HepG2 (cell line): ENCODE measurements around the gene WDR73. TPM values are rescaled to one million over a fixed set of nuclear protein-coding genes. Genes with fewer than 3 reads are reported as not detected.

ENCODE experiments used
- ATAC-seq: fragments of 200-7000 bp; cut with Tn5 transposase; 3 replicates; pipeline ENCODE4 v1.9.1; 2020; ENCODE audit warnings: mild to moderate bottlenecking, moderate library complexity
- BruUV-seq: library from RNA; stranded (reverse); fragments of 400-500 nt; replicated peaks from 2 replicates; lab custom pipeline; 2021; lab: Mats Ljungman, UMichigan
- CTCF ChIA-PET: fragments of 300-600 bp; formaldehyde crosslinking; extraction: SDS; loops from one replicate; lab custom pipeline; 2021; ENCODE audit warnings: low total read pairs, inconsistent platforms, low intra/inter-chr PET ratio; lab: Yijun Ruan, JAX
- POLR2A ChIA-PET: fragments of 350-600 bp; sonication (Branson Sonifier 250); formaldehyde crosslinking; loops from one replicate; lab custom pipeline; 2020; ENCODE audit warnings: antibody characterized with exemption, inconsistent platforms; lab: Yijun Ruan, JAX
- DNase-seq: peaks from one replicate; pipeline ENCODE4 v3.0.0-alpha.2; 2015; ENCODE audit warnings: low spot score
- FAIRE-seq: peaks from 3 replicates; lab custom pipeline; 2011; peaks lifted over from hg19 to GRCh38; lab: Jason Lieb, UNC
- H2AFZ ChIP-seq: one replicate; pipeline ENCODE4 v1.6.1; 2011; ENCODE audit warnings: low read length, inconsistent platforms
- H3K27ac ChIP-seq: fragments of 300-600 bp; 3 replicates; pipeline ENCODE4 v1.8.0; 2011; ENCODE audit warnings: mixed run types, mild to moderate bottlenecking, mixed read lengths, low read length, inconsistent platforms; ENCODE audit not compliant: insufficient read depth; ENCODE audit errors: extremely low read length
- H3K27me3 ChIP-seq, 2 experiments: fragments of 200-600 bp in 1 of 2; 2 replicates in 1 of 2; 3 replicates in 1 of 2; pipeline versions ENCODE4 v1.6.0 to v1.8.0; 2011; ENCODE audit warnings: low read length in 2 of 2, mild to moderate bottlenecking in 2 of 2, moderate library complexity in 2 of 2, inconsistent platforms in 1 of 2; ENCODE audit not compliant: insufficient read depth in 2 of 2, control insufficient read depth in 1 of 2
- H3K36me3 ChIP-seq, 2 experiments: fragments of 200-600 bp in 1 of 2; replicated peaks in 1 of 2; 2 replicates in 1 of 2; 3 replicates in 1 of 2; pipeline versions ENCODE4 v1.5.1 to v1.8.0; 2011; ENCODE audit warnings: low read length in 2 of 2, inconsistent platforms in 1 of 2; ENCODE audit not compliant: insufficient read depth in 2 of 2, control insufficient read depth in 1 of 2
- H3K4me1 ChIP-seq: 2 replicates; pipeline ENCODE4 v1.5.1; 2012; ENCODE audit warnings: low read length, inconsistent platforms; ENCODE audit not compliant: insufficient read depth
- H3K4me2 ChIP-seq: 2 replicates; pipeline ENCODE4 v1.6.0; 2011; ENCODE audit warnings: low read depth, low read length, inconsistent platforms
- H3K4me3 ChIP-seq, 3 experiments: fragments of 200-600 bp in 1 of 3; sonication (generic), shearing (Covaris generic) in 1 of 3; replicated peaks in 1 of 3; 2 replicates each; pipeline ENCODE4 v1.5.1; 2011 to 2016; ENCODE audit warnings: low read length in 3 of 3, inconsistent platforms in 2 of 3, low read depth in 2 of 3, mild to moderate bottlenecking in 2 of 3, control low read depth in 1 of 3, mixed read lengths in 1 of 3; ENCODE audit not compliant: insufficient read depth in 1 of 3
- H3K79me2 ChIP-seq: one replicate; pipeline ENCODE4 v1.6.1; 2011; ENCODE audit warnings: low read length, inconsistent platforms; ENCODE audit not compliant: insufficient read depth
- H3K9ac ChIP-seq: 2 replicates; pipeline ENCODE4 v1.6.0; 2011; ENCODE audit warnings: mild to moderate bottlenecking, low read depth, low read length, inconsistent platforms; ENCODE audit not compliant: insufficient read depth
- H3K9me3 ChIP-seq: 2 replicates; pipeline ENCODE4 v1.5.1; 2012; ENCODE audit warnings: mild to moderate bottlenecking, low read length
- H4K20me1 ChIP-seq: 2 replicates; pipeline ENCODE4 v1.6.0; 2011; ENCODE audit warnings: inconsistent platforms, mild to moderate bottlenecking, low read length, moderate library complexity; ENCODE audit not compliant: insufficient read depth
- ATF1 ChIP-seq: IDR thresholded peaks from 2 replicates; pipeline ENCODE4 v1.6.1; 2016; ENCODE audit warnings: mild to moderate bottlenecking, control low read depth
- MED13 ChIP-seq: sonication (generic); formaldehyde crosslinking; IDR thresholded peaks from 2 replicates; pipeline ENCODE4 v1.5.0; 2020; ENCODE audit warnings: missing genetic modification reagents
- ZC3H13 ChIP-seq: sonication (generic); formaldehyde crosslinking; IDR thresholded peaks from 2 replicates; pipeline ENCODE4 v1.8.1; 2023; ENCODE audit warnings: mild to moderate bottlenecking, missing genetic modification reagents, moderate library complexity
- ZNF121 ChIP-seq: sonication (generic); formaldehyde crosslinking; IDR thresholded peaks from 2 replicates; pipeline ENCODE4 v1.5.0; 2020; ENCODE audit warnings: mild to moderate bottlenecking, missing genetic modification reagents
- ZNF30 ChIP-seq: sonication (generic); formaldehyde crosslinking; IDR thresholded peaks from 2 replicates; pipeline ENCODE4 v1.5.0; 2020; ENCODE audit warnings: mild to moderate bottlenecking, missing genetic modification reagents
- ZNF580 ChIP-seq: IDR thresholded peaks from 2 replicates; pipeline ENCODE4 v1.6.1; 2016; ENCODE audit warnings: low read depth, borderline replicate concordance
- WGBS: methylation state at CpG from one replicate; pipeline ENCODE4 v1.1.6; 2017; ENCODE audit warnings: low lambda C conversion rate; 5-methylcytosine and 5-hydroxymethylcytosine counted together
- in situ Hi-C: cut with HindIII; loops from 2 replicates; pipeline ENCODE4 v1.10.0; 2017; ENCODE audit warnings: low pct_unique_long_range_greater_than_20kb; ENCODE audit not compliant: extremely low pct_ligation_motif_present
- intact Hi-C: fragments of 100-400 bp; cut with micrococcal nuclease; formaldehyde crosslinking; loops from one replicate; pipeline ENCODE4 v1.10.0; 2022; ENCODE audit not compliant: unreplicated experiment
- polyA plus RNA-seq, 8 experiments: library from polyadenylated mRNA; depleted of rRNA in 3 of 8; stranded (reverse) in 7 of 8; unstranded in 1 of 8; fragments of >200 nt; fragmentation: Illumina TruSeq in 4 of 8; extraction: Trizol in 4 of 8; gene quantifications; 2 replicates each; pipeline versions ENCODE4 v1.2.1 to v1.2.3, GENCODE V29; 2011 to 2016; ENCODE audit warnings: low read depth in 4 of 8, missing spikeins in 1 of 8, mixed read lengths in 1 of 8; ENCODE audit not compliant: insufficient read depth in 1 of 8
- total RNA-seq, 5 experiments: library from RNA; depleted of rRNA; stranded (reverse); fragments of >200 nt; fragmentation: Illumina TruSeq; extraction: Trizol; gene quantifications; 2 replicates each; pipeline ENCODE4 v1.2.3, GENCODE V29; 2016; ENCODE audit warnings: low read depth in 1 of 5
- TF ChIP-seq, protein P1 (sequence below): sonication (generic); formaldehyde crosslinking; IDR thresholded peaks from 2 replicates; pipeline ENCODE4 v1.5.0; 2020; ENCODE audit warnings: missing genetic modification reagents
- TF ChIP-seq, protein P2 (sequence below): IDR thresholded peaks from 2 replicates; pipeline ENCODE4 v1.6.1; 2012; ENCODE audit warnings: low read depth, low read length, improper control_type of control experiment

The WDR73 gene
- total and polyA plus RNA-seq, 2 of the 13 experiments (the other 11 are each of a cell fraction or from before 2014, with no cell fraction given): 20.0 to 35.5 TPM

DNA sequence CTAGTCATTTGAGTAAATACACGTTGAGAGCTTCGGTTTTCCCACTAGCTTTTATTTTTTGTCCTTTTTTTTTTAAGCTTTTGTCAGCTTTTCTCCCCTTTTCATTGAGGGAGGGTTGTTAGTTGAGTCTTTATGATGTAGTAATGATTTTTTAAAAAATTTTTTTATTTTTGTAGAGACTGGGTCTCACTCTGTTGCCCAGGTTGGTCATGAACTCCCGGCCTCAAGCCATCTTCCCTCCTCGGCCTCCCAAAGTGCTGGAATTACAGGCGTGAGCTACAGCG is 52.6 kb downstream of the WDR73 start:
- intact Hi-C loops (loop anchor here (1.0 kb wide), 1 partner anchor 32 kb away; no protein-coding TSS in a partner anchor), in situ Hi-C loops (no loop called here)
- DNase-seq: no peak
- ATAC-seq: no peak
- Histone ChIP-seq H3K79me2 (peaks cover 40% of the 10 kb centered on the region), H4K20me1 (no peaks in the 10 kb centered on the region), H3K27ac (peak overlapping the region; percentile 86), H3K4me3 (peak overlapping the region; percentile 78 to 98 (median 86)), H3K4me2 (peak overlapping the region; percentile 94), H3K9ac (peak overlapping the region; percentile 93), H2AFZ (no peak overlapping the region), H3K27me3 (no peaks in the 10 kb centered on the region; a peak in 1 of 5 replicates), H3K4me1 (peaks cover 63% of the 10 kb centered on the region), H3K36me3 (peaks cover 1 to 7% of the 10 kb centered on the region in 2 experiments; a peak in 2 of 5 replicates), H3K9me3 (no peaks in the 10 kb centered on the region)
- 0 out of 2 replicates have a peak, but pooled peaks have one; percentile 15 for TF ChIP-seq ZNF121 (CRISPR knock-in tag)
- TF ChIP-seq ZNF30: no peak
- TF ChIP-seq, protein P1, sequence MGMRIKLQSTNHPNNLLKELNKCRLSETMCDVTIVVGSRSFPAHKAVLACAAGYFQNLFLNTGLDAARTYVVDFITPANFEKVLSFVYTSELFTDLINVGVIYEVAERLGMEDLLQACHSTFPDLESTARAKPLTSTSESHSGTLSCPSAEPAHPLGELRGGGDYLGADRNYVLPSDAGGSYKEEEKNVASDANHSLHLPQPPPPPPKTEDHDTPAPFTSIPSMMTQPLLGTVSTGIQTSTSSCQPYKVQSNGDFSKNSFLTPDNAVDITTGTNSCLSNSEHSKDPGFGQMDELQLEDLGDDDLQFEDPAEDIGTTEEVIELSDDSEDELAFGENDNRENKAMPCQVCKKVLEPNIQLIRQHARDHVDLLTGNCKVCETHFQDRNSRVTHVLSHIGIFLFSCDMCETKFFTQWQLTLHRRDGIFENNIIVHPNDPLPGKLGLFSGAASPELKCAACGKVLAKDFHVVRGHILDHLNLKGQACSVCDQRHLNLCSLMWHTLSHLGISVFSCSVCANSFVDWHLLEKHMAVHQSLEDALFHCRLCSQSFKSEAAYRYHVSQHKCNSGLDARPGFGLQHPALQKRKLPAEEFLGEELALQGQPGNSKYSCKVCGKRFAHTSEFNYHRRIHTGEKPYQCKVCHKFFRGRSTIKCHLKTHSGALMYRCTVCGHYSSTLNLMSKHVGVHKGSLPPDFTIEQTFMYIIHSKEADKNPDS: no peak
- no peak for TF ChIP-seq ZC3H13
- TF ChIP-seq, protein P2, sequence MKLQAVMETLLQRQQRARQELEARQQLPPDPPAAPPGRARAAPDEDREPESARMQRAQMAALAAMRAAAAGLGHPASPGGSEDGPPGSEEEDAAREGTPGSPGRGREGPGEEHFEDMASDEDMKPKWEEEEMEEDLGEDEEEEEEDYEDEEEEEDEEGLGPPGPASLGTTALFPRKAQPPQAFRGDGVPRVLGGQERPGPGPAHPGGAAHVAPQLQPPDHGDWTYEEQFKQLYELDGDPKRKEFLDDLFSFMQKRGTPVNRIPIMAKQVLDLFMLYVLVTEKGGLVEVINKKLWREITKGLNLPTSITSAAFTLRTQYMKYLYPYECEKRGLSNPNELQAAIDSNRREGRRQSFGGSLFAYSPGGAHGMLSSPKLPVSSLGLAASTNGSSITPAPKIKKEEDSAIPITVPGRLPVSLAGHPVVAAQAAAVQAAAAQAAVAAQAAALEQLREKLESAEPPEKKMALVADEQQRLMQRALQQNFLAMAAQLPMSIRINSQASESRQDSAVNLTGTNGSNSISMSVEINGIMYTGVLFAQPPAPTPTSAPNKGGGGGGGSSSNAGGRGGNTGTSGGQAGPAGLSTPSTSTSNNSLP: no peak
- no peak for TF ChIP-seq ATF1
- TF ChIP-seq ZNF580 (CRISPR knock-in tag): no peak
- TF ChIP-seq MED13: no peak
- no peak for FAIRE-seq
- WGBS: 18% methylated on average over 6 of the region's 6 CpGs
- ChIA-PET CTCF (no interaction called here), POLR2A (interaction anchor here (0.9 to 2.9 kb wide), 9 partner anchors 13 to 115 kb away, joined by 3 to 34 read pairs (median 9); partner anchors contain the start of genes NMB, SEC11A and WDR73)
- no TSS peak for BruUV-seq
